Neuron (in vitro differentiated cells): Measurements from ENCODE around the gene FILIP1.

ENCODE experiments used
- H2AFZ ChIP-seq: one replicate; pipeline ENCODE4 v1.6.1; 2013; ENCODE audit warnings: low read depth, mild to moderate bottlenecking, inconsistent platforms, low read length, moderate library complexity
- H3K27me3 ChIP-seq: one replicate; pipeline ENCODE4 v1.6.1; 2013; ENCODE audit warnings: low read length; ENCODE audit not compliant: insufficient read depth
- H3K36me3 ChIP-seq: one replicate; pipeline ENCODE4 v1.6.1; 2013; ENCODE audit warnings: low read length; ENCODE audit not compliant: insufficient read depth
- H3K4me1 ChIP-seq: one replicate; pipeline ENCODE4 v1.6.1; 2013; ENCODE audit warnings: low read length; ENCODE audit not compliant: insufficient read depth
- H3K4me3 ChIP-seq: 2 replicates; pipeline ENCODE4 v1.5.1; 2013; ENCODE audit warnings: mild to moderate bottlenecking, low read length, moderate library complexity
- H3K9me3 ChIP-seq: one replicate; pipeline ENCODE4 v1.6.1; 2013; ENCODE audit warnings: low read length

The FILIP1 gene

GRCh38 chr6:75397656-75398465, 95.7 kb downstream of the FILIP1 start:
- H3K36me3 ChIP-seq, result no peaks in the 10 kb centered on the region
- no peaks in the 10 kb centered on the region for H3K27me3 ChIP-seq
- no peak overlapping the region for H2AFZ ChIP-seq
- peaks cover 7% of the 10 kb centered on the region for H3K4me1 ChIP-seq
- no peaks in the 10 kb centered on the region for H3K9me3 ChIP-seq
- H3K4me3 ChIP-seq, result no peak overlapping the region

- Histone ChIP-seq H3K4me3 (no peak overlapping the region), H3K4me1 (peaks cover 7% of the 10 kb centered on the region), H3K9me3 (peaks cover 3% of the 10 kb centered on the region), H2AFZ (no peak overlapping the region), H3K36me3 (no peaks in the 10 kb centered on the region), H3K27me3 (no peaks in the 10 kb centered on the region)
Measured at GRCh38 chr6:75397171-75397570, 96.4 kb downstream of the FILIP1 start.

- no peaks in the 10 kb centered on the region for H3K36me3 ChIP-seq
- H3K4me3 ChIP-seq, result no peak overlapping the region
- no peaks in the 10 kb centered on the region for H3K27me3 ChIP-seq
Measured at GRCh38 chr6:75396005-75396800, 97.4 kb downstream of the FILIP1 start.

GRCh38 chr6:75393806-75394205, 99.8 kb downstream of the FILIP1 start:
- Histone ChIP-seq H3K9me3 (peaks cover 3% of the 10 kb centered on the region), H3K36me3 (no peaks in the 10 kb centered on the region), H3K4me1 (peaks cover 2% of the 10 kb centered on the region), H2AFZ (no peak overlapping the region), H3K27me3 (no peaks in the 10 kb centered on the region), H3K4me3 (no peak overlapping the region)

More at GRCh38 chr6:75396005-75396800, 97.4 kb downstream of the FILIP1 start:
- Histone ChIP-seq H3K4me1 (peaks cover 7% of the 10 kb centered on the region), H3K9me3 (peaks cover 3% of the 10 kb centered on the region), H2AFZ (no peak overlapping the region)

- H3K36me3 ChIP-seq, result no peaks in the 10 kb centered on the region
- H3K4me3 ChIP-seq, result no peak overlapping the region
- no peaks in the 10 kb centered on the region for H3K4me1 ChIP-seq
- H2AFZ ChIP-seq, result no peak overlapping the region
- H3K27me3 ChIP-seq, result no peaks in the 10 kb centered on the region
- H3K9me3 ChIP-seq, result peaks cover 3% of the 10 kb centered on the region
Measured at GRCh38 chr6:75391276-75391675, 102.3 kb downstream of the FILIP1 start.

GRCh38 chr6:75386050-75386770, 107.4 kb downstream of the FILIP1 start:
- no peaks in the 10 kb centered on the region for H3K9me3 ChIP-seq
- H2AFZ ChIP-seq, result no peak overlapping the region
- H3K4me3 ChIP-seq, result no peak overlapping the region
- peaks cover 21% of the 10 kb centered on the region for H3K4me1 ChIP-seq
- H3K36me3 ChIP-seq, result no peaks in the 10 kb centered on the region
- H3K27me3 ChIP-seq, result no peaks in the 10 kb centered on the region

- Histone ChIP-seq H3K27me3 (no peaks in the 10 kb centered on the region), H3K9me3 (no peaks in the 10 kb centered on the region), H3K4me3 (no peak overlapping the region), H3K36me3 (no peaks in the 10 kb centered on the region), H2AFZ (no peak overlapping the region), H3K4me1 (peaks cover 21% of the 10 kb centered on the region)
Measured at GRCh38 chr6:75384116-75384515, 109.5 kb downstream of the FILIP1 start.

- no peaks in the 10 kb centered on the region for H3K36me3 ChIP-seq
- H2AFZ ChIP-seq, result peak overlapping the region; percentile 71
- H3K4me1 ChIP-seq, result peaks cover 27% of the 10 kb centered on the region
- H3K9me3 ChIP-seq, result no peaks in the 10 kb centered on the region
- no peak overlapping the region for H3K4me3 ChIP-seq
- H3K27me3 ChIP-seq, result no peaks in the 10 kb centered on the region
Measured at GRCh38 chr6:75382634-75382900, 111.0 kb downstream of the FILIP1 start.

GRCh38 chr6:75381877-75382633, 111.5 kb downstream of the FILIP1 start:
- Histone ChIP-seq H3K4me3 (no peak overlapping the region), H3K4me1 (peaks cover 32% of the 10 kb centered on the region), H3K27me3 (no peaks in the 10 kb centered on the region), H3K36me3 (no peaks in the 10 kb centered on the region), H3K9me3 (no peaks in the 10 kb centered on the region), H2AFZ (peak overlapping the region; percentile 71)

- Histone ChIP-seq H3K27me3 (no peaks in the 10 kb centered on the region), H3K4me1 (peaks cover 49% of the 10 kb centered on the region), H3K4me3 (no peak overlapping the region), H2AFZ (no peak overlapping the region), H3K36me3 (no peaks in the 10 kb centered on the region), H3K9me3 (no peaks in the 10 kb centered on the region)
Measured at GRCh38 chr6:75379536-75379935, 114.1 kb downstream of the FILIP1 start.

- H3K9me3 ChIP-seq, result no peaks in the 10 kb centered on the region
- no peaks in the 10 kb centered on the region for H3K36me3 ChIP-seq
- no peak overlapping the region for H3K4me3 ChIP-seq
- no peaks in the 10 kb centered on the region for H3K27me3 ChIP-seq
- H3K4me1 ChIP-seq, result peaks cover 45% of the 10 kb centered on the region
- no peak overlapping the region for H2AFZ ChIP-seq
Measured at GRCh38 chr6:75378101-75378500, 115.5 kb downstream of the FILIP1 start.

GRCh38 chr6:75377386-75377785, 116.2 kb downstream of the FILIP1 start:
- Histone ChIP-seq H2AFZ (no peak overlapping the region), H3K4me3 (no peak overlapping the region), H3K4me1 (peaks cover 38% of the 10 kb centered on the region), H3K27me3 (no peaks in the 10 kb centered on the region), H3K9me3 (no peaks in the 10 kb centered on the region), H3K36me3 (no peaks in the 10 kb centered on the region)
